Activated naive CD8-positive, alpha-beta T cell treated with anti-CD3 and anti-CD28 coated beads, Interleukin-2, amount 50 U/mL, for 24 hours (primary cell): ENCODE results near the gene CDH4.
"Not testable (repeated sequence)": the region's sequence is repeated elsewhere in the genome, so short reads cannot be mapped to it uniquely, and the experiment has no call there.

Experiments used
- ATAC-seq: fragments of 150-1000 bp; cut with Tn5 transposase; one replicate; pipeline ENCODE4 v1.10.0; 2021
- DNase-seq: peaks from one replicate; pipeline ENCODE4 v3.0.0; 2021
- H3K27ac Mint-ChIP-seq: one replicate; pipeline ENCODE4 v1.8.0; 2021; ENCODE audit warnings: mild to moderate bottlenecking, mixed read lengths
- H3K27me3 Mint-ChIP-seq: one replicate; pipeline ENCODE4 v1.8.0; 2021; ENCODE audit warnings: mixed read lengths
- H3K36me3 Mint-ChIP-seq: one replicate; pipeline ENCODE4 v1.8.0; 2021; ENCODE audit warnings: low read depth, mixed read lengths
- H3K4me1 Mint-ChIP-seq: one replicate; pipeline ENCODE4 v1.8.0; 2021; ENCODE audit warnings: mixed read lengths
- H3K4me3 Mint-ChIP-seq: one replicate; pipeline ENCODE4 v1.8.0; 2021; ENCODE audit warnings: mild to moderate bottlenecking, moderate library complexity, mixed read lengths
- H3K9me3 Mint-ChIP-seq: one replicate; pipeline ENCODE4 v1.8.0; 2021; ENCODE audit warnings: mixed read lengths

The CDH4 gene

GRCh38 chr20:61457725-61458124 is 205.7 kb downstream of the CDH4 start:
- H3K27me3 Mint-ChIP-seq, result no peaks in the 10 kb centered on the region
- DNase-seq (no peak), ATAC-seq (no peak)
- peaks cover 10% of the 10 kb centered on the region for H3K9me3 Mint-ChIP-seq
- no peak overlapping the region for H3K4me3 Mint-ChIP-seq
- no peaks in the 10 kb centered on the region for H3K36me3 Mint-ChIP-seq
- H3K4me1 Mint-ChIP-seq, result no peaks in the 10 kb centered on the region
- H3K27ac Mint-ChIP-seq, result no peak overlapping the region

- H3K4me3 Mint-ChIP-seq, result no peak overlapping the region
- no peaks in the 10 kb centered on the region for H3K27me3 Mint-ChIP-seq
- H3K36me3 Mint-ChIP-seq, result no peaks in the 10 kb centered on the region
- H3K9me3 Mint-ChIP-seq, result peaks cover 10% of the 10 kb centered on the region
- H3K4me1 Mint-ChIP-seq, result no peaks in the 10 kb centered on the region
- H3K27ac Mint-ChIP-seq, result no peak overlapping the region
- DNase-seq (no peak), ATAC-seq (peak; percentile 17)
Observed at GRCh38 chr20:61458146-61458746, 206.2 kb downstream of the CDH4 start.

- ATAC-seq (no peak), DNase-seq (no peak)
- Mint-ChIP-seq H3K9me3 (peaks cover 10% of the 10 kb centered on the region), H3K4me1 (no peaks in the 10 kb centered on the region), H3K27me3 (no peaks in the 10 kb centered on the region), H3K27ac (no peak overlapping the region), H3K36me3 (no peaks in the 10 kb centered on the region), H3K4me3 (no peak overlapping the region)
Observed at GRCh38 chr20:61459266-61459665, 207.2 kb downstream of the CDH4 start.

GRCh38 chr20:61459705-61460104 is 207.6 kb downstream of the CDH4 start:
- DNase-seq (no peak), ATAC-seq (no peak)
- Mint-ChIP-seq H3K4me1 (no peaks in the 10 kb centered on the region), H3K27ac (no peak overlapping the region), H3K9me3 (peaks cover 10% of the 10 kb centered on the region), H3K4me3 (no peak overlapping the region), H3K36me3 (no peaks in the 10 kb centered on the region), H3K27me3 (no peaks in the 10 kb centered on the region)

- no peaks in the 10 kb centered on the region for H3K4me1 Mint-ChIP-seq
- H3K36me3 Mint-ChIP-seq, result no peaks in the 10 kb centered on the region
- H3K27me3 Mint-ChIP-seq, result no peaks in the 10 kb centered on the region
- DNase-seq (no peak), ATAC-seq (no peak)
- H3K27ac Mint-ChIP-seq, result no peak overlapping the region
- peaks cover 10% of the 10 kb centered on the region for H3K9me3 Mint-ChIP-seq
- no peak overlapping the region for H3K4me3 Mint-ChIP-seq
Observed at GRCh38 chr20:61460261-61461052, 208.4 kb downstream of the CDH4 start.

GRCh38 chr20:61461461-61461860 is 209.4 kb downstream of the CDH4 start:
- no peak overlapping the region for H3K27ac Mint-ChIP-seq
- no peak for ATAC-seq
- peaks cover 10% of the 10 kb centered on the region for H3K9me3 Mint-ChIP-seq
- no peaks in the 10 kb centered on the region for H3K36me3 Mint-ChIP-seq
- H3K4me1 Mint-ChIP-seq, result no peaks in the 10 kb centered on the region
- DNase-seq, result no peak
- no peak overlapping the region for H3K4me3 Mint-ChIP-seq
- H3K27me3 Mint-ChIP-seq, result no peaks in the 10 kb centered on the region

- Mint-ChIP-seq H3K27me3 (no peaks in the 10 kb centered on the region), H3K9me3 (peaks cover 10% of the 10 kb centered on the region), H3K36me3 (no peaks in the 10 kb centered on the region), H3K4me1 (no peaks in the 10 kb centered on the region), H3K27ac (no peak overlapping the region), H3K4me3 (no peak overlapping the region)
- ATAC-seq (no peak), DNase-seq (no peak)
Observed at GRCh38 chr20:61464307-61465303, 212.5 kb downstream of the CDH4 start.

GRCh38 chr20:61475729-61476128 is 223.7 kb downstream of the CDH4 start:
- no peak for ATAC-seq
- Mint-ChIP-seq H3K4me3 (no peak overlapping the region), H3K27me3 (peaks cover 1% of the 10 kb centered on the region), H3K27ac (no peak overlapping the region), H3K36me3 (no peaks in the 10 kb centered on the region), H3K4me1 (no peaks in the 10 kb centered on the region), H3K9me3 (peaks cover 5% of the 10 kb centered on the region)
- DNase-seq, result no peak

- H3K4me1 Mint-ChIP-seq, result no peaks in the 10 kb centered on the region
- H3K9me3 Mint-ChIP-seq, result peaks cover 5% of the 10 kb centered on the region
- H3K36me3 Mint-ChIP-seq, result no peaks in the 10 kb centered on the region
- H3K27ac Mint-ChIP-seq, result no peak overlapping the region
- no peak overlapping the region for H3K4me3 Mint-ChIP-seq
- DNase-seq, result no peak
- peaks cover 1% of the 10 kb centered on the region for H3K27me3 Mint-ChIP-seq
- no peak for ATAC-seq
Observed at GRCh38 chr20:61476956-61477355, 224.9 kb downstream of the CDH4 start.

DNA sequence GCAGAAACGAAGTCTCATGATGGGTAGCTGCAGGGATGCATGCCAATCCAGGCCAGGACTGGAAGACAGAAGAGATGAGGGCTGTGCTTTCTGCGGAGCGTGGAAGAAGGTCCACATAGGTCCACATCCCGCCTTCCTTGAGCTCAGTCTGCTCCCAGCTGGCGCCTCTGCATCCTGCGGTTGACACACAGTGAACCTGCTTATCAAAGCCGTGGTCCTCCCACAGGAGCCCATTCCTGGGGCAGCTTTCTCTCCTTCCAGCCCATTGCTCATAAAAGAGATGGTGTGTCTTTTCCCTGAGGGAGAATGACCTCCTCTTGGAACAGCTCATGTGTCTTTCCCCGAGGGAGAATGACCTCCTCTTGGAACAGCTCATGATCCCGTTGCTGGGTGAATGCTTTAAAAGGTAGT is 225.4 kb downstream of the CDH4 start:
- Mint-ChIP-seq H3K36me3 (no peaks in the 10 kb centered on the region), H3K9me3 (peaks cover 5% of the 10 kb centered on the region), H3K27me3 (peaks cover 1% of the 10 kb centered on the region), H3K4me1 (no peaks in the 10 kb centered on the region), H3K27ac (no peak overlapping the region), H3K4me3 (no peak overlapping the region)
- ATAC-seq (no peak), DNase-seq (no peak)

- no peak overlapping the region for H3K27ac Mint-ChIP-seq
- H3K9me3 Mint-ChIP-seq, result peaks cover 5% of the 10 kb centered on the region
- peaks cover 1% of the 10 kb centered on the region for H3K27me3 Mint-ChIP-seq
- DNase-seq (no peak), ATAC-seq (no peak)
- no peak overlapping the region for H3K4me3 Mint-ChIP-seq
- no peaks in the 10 kb centered on the region for H3K4me1 Mint-ChIP-seq
- no peaks in the 10 kb centered on the region for H3K36me3 Mint-ChIP-seq
Observed at GRCh38 chr20:61478094-61478493, 226.0 kb downstream of the CDH4 start.

GRCh38 chr20:61478611-61479305 is 226.7 kb downstream of the CDH4 start:
- H3K27me3 Mint-ChIP-seq, result peaks cover 1% of the 10 kb centered on the region
- no peak overlapping the region for H3K27ac Mint-ChIP-seq
- H3K36me3 Mint-ChIP-seq, result no peaks in the 10 kb centered on the region
- no peaks in the 10 kb centered on the region for H3K4me1 Mint-ChIP-seq
- H3K4me3 Mint-ChIP-seq, result no peak overlapping the region
- ATAC-seq (no peak), DNase-seq (no peak)
- peaks cover 5% of the 10 kb centered on the region for H3K9me3 Mint-ChIP-seq

DNA sequence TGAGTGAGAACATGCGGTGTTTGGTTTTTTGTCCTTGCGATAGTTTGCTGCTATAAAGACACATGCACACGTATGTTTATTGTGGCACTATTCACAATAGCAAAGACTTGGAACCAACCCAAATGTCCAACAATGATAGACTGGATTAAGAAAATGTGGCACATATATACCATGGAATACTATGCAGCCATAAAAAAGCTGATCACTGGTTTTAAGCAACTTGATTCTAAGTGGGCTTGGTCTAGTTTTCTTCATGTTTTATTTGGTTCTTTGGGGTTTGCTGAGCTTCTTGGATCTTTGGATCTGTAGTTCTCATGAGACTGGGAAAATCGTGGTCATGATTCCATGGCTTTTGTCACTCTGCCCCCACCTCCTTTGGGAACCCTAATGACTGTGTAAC is 227.4 kb downstream of the CDH4 start:
- H3K9me3 Mint-ChIP-seq, result peaks cover 12% of the 10 kb centered on the region
- H3K36me3 Mint-ChIP-seq, H3K27ac Mint-ChIP-seq, H3K27me3 Mint-ChIP-seq, ATAC-seq, DNase-seq, H3K4me3 Mint-ChIP-seq, H3K4me1 Mint-ChIP-seq: not testable (repeated sequence)

GRCh38 chr20:61480158-61480825 is 228.2 kb downstream of the CDH4 start:
- H3K4me3 Mint-ChIP-seq, result no peak overlapping the region
- ATAC-seq, result no peak
- H3K9me3 Mint-ChIP-seq, result peaks cover 12% of the 10 kb centered on the region
- no peaks in the 10 kb centered on the region for H3K36me3 Mint-ChIP-seq
- no peaks in the 10 kb centered on the region for H3K4me1 Mint-ChIP-seq
- H3K27me3 Mint-ChIP-seq, result peaks cover 1% of the 10 kb centered on the region
- DNase-seq, result no peak
- no peak overlapping the region for H3K27ac Mint-ChIP-seq
